ENCODE measurements around the gene HLF.

Gene HLF, protein sequence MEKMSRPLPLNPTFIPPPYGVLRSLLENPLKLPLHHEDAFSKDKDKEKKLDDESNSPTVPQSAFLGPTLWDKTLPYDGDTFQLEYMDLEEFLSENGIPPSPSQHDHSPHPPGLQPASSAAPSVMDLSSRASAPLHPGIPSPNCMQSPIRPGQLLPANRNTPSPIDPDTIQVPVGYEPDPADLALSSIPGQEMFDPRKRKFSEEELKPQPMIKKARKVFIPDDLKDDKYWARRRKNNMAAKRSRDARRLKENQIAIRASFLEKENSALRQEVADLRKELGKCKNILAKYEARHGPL

DNA sequence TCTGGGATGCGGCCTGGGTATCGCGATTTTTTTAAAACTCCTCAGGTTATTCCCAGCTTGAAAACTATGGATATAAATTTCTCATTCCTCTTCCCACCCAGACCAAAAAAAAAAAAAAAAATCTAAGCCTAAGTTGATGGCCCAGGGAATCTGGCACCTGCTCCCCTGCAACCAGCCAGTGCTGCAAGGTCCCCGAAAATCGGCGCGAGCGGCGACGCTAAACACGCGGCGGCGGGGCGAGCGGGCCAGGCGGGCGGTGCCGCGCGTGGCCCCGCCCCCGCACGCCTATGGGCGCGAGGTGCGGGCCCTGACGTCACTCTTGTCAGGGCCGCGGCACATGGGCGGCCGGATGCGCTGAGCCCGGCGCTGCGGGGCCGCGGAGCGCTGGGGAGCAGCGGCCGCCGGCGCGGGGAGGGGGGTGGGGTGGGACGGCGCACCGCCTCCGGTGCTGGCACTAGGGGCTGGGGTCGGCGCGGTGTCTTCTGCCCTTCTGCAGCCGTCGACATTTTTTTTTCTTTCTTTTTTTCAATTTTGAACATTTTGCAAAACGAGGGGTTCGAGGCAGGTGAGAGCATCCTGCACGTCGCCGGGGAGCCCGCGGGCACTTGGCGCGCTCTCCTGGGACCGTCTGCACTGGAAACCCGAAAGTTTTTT, at the start of gene HLF:
Gene HLF (plus strand): TSS at position 316 of the 654 bp plus-strand sequence. CDS start 525 bp downstream, outside the sequence.
- peak; percentile 80 for DNase-seq

DNA sequence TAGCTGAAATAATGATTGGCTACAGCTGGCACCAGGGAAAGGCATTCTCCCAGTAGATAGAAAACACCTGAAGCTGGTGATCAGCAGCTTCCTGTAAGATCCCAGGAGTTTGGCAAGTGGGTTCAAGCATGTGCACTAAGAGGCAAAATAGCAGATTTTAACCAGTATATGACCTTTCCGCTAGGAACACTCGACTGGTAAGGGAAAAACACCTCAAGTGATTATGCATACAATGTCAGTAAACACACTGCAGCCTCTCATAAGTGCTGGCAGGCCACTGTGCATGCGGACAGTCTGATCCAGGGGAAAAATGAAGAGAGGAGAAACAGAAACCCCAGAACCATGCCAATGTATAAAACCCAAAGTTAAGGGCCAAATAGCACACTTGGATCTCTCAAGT, 49.0 kb upstream of the HLF start:
- DNase-seq: no peak

DNA sequence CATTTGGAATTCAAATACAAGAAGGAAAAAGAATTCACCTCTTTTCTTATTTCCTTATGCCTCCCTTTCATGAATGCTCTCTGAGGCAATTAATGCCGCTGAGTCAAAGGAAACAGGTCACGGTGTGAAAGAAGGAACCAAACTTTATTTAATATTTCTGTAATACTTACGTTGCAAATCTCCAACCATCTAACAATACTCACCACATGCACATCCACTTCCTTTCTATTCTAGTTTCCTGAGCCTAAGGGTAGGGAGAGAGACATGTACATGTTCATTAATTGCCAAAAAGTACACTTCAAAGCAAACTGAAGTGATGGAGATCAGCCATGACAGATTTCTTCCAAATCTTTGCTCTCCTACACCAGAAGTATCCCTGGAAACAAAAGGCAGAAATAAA, 47.9 kb upstream of the HLF start:
- no peak for DNase-seq

DNA sequence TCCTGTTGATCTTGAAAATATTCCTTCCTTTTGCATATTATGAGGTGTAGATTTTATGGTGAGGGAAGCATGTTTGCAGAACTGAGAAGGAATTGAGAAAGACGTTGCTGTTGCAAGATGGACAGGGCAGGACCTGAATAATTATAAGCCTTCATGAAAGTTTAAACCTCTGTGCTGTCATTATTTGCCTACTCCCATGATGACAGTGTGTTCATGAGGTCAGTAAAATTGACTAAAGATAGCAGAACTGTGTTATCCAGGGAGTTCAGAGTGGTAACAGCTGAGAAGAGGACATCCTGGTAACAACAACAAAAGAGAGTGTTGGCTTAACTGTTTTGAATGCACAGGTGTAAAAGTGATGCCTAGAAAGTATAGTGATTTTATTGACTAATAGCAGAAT, 45.3 kb upstream of the HLF start:
- no peak for DNase-seq

DNA sequence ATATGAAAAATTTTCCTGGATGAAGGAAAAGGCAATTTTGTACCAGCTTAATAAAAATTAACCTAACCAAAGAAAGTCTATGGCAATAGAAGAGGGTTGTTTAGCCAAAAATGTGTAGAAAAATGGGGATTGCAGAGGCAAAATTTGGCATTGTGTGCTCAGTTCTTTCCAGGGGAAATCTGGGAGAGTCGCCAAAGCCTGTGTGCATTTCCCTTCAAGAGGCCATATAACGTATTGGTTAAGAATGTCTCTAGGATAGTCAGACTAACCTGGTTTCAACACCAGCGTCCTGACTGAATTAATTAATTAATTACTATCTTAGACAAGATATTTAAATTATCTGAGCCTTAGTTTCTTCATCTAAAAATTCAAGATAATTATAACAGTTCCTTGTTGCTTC, 44.8 kb upstream of the HLF start:
- DNase-seq: peak; percentile 8

DNA sequence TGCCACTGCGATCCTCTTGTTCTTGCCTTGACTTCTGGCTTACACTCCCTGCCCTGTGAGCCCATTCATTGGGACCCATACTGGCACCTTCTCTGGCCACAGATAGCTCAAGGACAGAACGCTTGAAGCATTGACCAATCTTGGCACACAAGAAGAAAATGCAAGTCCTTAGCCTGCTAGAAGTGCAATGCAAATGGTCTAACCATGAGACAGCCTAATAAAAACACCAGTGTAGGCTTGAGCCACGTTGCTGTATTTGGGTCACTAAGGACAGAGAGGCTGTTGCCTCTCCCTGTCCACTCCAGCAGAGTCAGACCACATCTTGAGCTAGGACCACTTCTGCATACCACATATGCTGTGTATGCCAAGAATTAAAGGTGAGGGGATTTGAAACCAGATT, 41.2 kb upstream of the HLF start:
- no peak for DNase-seq

DNA sequence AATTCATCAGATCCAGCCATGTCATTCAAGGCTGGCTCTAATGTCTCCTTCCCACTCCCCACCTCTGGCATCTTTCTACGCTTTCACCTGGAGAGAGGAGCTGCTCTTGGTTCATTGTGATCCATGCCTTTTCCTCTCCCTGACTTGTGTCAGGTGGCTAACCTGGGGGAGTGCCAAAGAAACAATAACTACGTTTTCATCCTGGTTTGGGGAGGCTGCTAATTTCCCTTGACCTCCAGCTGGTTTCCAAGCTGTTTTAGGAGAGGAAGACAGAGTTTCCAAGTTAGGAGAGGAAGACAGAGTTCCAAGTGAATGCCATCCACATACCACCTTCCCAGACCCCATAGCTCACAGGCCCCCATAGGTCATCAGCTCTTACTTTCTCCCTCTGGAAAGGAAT, 40.0 kb upstream of the HLF start:
- no peak for DNase-seq

DNA sequence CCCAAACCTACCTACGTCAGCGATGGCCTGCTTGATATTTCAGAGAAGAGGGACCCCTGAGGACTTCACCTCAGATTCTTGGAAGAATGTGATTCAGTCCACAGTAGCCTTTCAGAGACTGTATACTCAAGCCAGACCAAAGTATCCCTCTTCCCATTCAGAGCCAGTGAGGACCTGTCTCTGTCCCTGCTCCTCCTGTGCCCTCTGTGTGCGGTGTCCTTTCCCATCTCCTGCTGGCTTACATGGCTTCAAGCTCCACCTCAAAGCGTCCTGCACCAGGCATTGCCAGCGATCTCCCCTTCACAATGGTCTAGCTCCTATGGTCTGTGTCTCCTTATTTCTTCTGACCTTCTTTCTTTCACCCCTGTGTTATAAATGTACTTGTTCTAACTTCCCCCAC, 39.5 kb upstream of the HLF start:
- no peak for DNase-seq

DNA sequence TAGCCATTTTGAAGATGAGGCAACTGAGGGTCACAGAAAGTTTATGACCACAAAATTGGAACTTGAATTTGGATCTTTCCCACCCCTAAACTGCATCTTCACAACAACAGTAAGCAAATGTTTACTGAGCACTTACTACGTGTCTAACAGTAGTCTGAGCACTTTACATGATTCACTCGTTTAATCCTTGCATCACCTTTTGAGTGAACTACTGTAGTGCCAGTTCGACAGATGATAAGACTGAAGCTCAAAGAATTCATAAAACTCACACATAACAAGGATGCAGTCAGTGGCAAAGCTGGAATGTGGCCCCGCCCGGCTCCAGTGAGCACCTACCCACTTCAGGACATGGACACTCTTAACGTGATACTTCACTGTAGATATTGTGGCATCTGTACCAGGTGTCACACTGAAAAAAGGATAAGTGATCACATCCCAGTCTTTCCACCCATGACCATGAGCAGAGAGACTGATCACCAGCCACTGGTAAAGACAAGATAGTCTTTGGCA, 36.0 kb upstream of the HLF start:
- DNase-seq: no peak

DNA sequence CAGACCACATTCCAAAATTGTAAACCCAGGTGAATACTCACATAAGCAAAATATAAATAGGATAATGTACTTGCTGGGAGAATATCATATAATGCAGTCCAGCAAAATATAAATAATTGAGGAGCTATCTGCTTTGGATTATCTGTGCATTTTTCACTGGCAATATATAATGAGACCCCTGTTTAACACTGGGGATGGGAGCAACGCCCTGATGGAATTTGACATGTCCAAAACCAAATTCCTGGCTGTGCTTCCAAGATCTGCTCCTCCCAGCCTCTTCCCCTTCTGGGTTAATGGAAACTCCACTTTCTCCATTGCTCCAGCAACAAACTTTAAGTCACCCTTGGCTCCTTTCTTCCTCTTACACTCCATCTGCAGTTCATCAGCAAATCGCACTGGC, 35.5 kb upstream of the HLF start:
- DNase-seq: no peak

DNA sequence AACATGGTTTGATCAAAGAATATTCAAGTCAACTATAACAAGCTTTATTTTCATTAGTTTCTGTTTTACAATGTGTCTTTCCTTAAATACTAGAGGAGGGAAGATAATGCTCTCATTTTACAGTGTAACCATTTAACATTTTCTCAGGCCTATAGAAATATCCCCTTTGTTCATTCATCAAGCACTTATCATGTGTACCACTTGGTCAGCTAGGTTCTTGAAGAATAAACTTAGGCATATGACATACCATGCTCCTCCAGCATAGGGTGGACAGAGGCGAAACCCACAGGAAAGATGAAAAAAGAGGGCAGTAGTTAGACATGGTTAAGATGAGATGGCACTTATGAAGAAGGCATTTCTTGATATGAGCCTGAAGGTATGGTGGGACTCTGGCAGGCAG, 34.0 kb upstream of the HLF start:
- no peak for DNase-seq

DNA sequence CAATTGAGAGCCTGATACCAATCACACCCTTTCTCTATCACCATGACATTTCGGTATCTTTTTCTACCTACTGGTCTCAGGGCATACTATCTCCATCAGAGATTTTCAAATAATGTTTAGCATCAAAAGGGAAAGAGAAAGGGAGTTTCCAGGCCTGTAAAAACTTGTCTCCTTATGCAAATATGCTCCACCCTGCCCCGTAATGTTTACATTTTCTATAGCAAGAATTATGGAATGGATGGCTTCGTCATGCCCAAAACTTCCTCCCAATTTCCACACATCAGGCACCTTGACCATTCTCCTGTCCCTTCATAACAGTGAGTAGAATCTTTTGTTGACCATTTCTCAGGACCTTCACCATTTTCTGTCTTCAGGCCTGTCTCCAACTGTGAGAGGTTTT, 30.9 kb upstream of the HLF start:
- DNase-seq: no peak

DNA sequence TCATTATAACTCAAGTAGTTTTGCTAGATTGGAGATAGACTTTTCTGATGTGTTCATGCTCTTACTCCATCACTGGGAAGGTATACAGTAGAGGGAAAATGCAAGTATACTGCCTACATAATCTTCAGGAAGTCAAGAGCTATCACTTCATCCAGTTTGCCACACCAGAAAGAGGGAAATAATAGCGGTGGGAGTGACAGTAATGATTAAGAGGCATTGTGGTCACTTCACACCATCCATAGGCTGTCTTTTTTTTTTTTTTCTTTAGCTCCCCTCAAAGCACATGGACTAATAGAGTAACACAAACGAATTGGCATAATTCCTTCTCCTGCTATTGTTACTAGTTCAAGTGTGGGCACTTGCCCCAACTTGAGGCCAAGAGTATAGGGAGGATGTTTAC, 28.4 kb upstream of the HLF start:
- no peak for DNase-seq

DNA sequence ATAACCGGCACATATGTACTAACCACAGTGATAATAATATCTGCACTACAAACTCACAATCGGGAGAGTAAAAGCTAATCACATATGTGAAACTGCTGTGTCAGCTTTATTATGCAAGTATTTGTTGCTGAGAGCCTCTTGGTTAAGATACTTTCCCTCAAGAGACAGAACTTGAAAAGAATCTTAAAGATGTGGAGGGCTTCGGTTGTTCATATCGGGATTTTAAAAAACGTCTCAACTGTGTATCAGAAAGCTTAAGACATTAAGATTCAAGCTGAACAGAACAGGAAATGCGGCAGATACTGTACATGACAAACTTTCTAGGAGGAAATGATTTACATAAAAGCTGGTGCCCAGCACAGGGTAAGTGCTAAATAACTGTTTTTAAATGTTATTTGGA, 27.5 kb upstream of the HLF start:
- DNase-seq: peak; percentile 1

DNA sequence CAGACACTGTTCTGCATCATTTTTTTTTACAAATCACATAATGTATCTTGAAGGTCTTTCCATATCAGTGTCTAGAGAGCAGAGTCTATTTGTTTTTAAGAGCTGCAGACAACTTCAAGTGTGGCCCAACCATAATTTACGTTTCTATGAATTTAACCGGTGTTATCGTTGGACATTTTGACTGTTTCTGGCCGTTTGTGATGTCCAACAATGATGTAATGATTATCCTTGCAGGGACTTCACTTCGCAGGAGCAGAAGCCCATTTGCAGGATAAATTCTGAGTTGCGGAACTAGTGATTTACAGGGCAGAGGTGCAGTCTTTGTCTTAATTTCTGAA, 26.9 kb upstream of the HLF start:
- DNase-seq: no peak

DNA sequence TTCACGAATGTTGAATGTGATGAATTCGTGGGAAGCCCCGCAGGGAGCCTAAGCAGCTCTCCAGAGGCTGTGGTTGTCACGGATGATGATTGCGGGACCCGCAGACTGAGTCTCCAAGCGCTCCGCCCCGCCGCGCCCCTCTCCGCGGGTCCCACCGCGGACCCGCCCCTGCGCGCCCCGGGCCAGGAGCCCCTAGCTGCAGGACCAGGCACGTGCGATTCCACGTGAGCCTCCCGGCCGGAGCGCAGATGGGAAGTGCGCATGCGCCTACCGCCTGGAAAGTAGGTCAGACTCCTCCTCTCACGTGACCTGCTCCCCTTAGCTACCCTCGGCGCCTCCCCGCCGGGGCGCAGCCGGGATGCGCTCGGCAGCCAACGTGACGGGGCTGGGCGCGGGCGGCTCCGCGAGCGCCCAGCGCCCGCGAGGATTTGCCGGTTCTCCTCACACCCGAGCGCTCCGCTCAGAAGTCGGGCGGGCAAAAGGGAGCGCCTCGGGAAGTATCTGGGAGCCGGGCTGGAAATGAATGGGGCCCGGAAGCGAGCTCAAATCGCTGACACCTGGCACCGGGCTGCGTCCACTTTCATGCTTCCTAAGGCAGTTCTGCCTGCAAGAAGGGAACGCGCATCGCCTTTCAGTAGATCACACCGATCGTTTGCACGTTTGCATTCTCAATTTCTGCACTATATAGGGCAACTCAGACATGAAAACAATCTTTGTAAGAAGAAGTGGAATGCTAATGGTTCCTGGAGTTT, 26.4 kb upstream of the HLF start:
- DNase-seq: peak; percentile 93

DNA sequence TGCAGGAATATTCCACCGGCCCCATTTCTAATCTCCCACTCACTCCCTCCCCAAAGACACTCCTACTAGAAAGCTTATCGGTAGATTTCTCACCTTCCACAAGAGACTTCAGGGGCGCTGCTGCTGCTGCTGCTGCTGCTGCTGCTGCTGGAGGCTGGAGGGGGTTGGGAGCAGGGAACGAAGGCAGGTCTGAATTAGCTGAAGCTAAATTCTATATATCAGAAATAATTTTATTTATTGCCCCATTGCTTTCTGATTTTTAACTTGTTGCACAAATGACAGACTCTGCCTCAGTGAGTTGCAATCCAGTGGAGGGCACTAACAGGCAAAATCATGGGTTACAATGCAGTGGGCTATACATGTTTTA, 25.8 kb upstream of the HLF start:
- DNase-seq: peak; percentile 3

DNA sequence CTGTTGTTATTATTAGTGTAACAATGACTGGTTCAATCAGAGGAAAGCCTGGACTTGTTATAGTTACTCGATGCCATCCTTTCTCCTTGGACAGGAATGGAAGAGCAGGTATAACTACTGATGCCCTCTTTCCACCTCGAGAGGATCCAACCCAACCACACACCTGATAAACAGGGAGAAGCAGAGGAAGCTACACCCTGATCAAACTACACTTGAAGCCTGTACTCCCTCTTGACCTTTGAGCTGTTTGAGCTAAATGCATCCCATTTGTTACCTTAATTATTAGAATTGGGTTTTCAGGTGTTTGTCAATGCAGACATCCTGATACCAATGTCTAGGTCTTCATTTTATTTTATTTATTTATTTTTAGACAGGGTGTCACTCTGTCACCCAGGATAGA, 23.7 kb upstream of the HLF start:
- no peak for DNase-seq

DNA sequence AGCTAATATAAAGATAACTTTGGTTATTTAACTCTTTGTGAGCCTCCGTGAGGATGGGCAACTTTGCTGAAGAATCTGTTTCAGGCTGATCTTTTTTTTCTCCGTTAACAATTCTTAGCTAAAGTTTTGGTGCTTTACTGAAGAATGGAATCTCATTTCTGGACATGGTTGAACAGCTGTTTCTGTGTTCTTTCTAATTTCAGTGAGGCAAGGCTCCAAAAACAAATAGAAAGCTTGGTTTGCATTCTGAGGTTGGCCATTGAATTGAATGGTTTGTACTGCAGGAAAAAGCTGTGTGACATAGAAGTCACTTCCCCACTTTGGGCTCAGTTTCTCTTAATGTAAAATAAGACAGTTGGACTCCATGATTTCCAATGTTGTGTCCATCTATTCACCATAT, 22.3 kb upstream of the HLF start:
- DNase-seq: no peak

DNA sequence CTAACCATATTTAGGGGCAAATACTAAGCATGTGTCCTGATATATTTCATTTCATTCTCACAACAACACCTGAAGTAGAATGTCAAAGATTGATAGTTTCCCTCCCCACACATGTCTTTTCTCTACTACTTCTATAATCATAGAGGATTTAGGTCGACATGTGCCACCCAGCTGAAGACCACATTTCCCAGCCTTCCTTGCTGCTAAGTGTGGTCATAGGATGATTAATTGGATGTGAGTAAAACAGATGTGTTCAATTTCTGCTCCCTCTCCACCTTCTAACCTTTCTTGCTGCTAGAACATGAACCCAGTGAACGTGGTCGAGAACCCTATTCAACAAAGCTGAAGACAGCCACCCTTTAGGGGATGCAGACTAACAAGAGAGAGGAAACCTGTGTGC, 18.8 kb upstream of the HLF start:
- no peak for DNase-seq

DNA sequence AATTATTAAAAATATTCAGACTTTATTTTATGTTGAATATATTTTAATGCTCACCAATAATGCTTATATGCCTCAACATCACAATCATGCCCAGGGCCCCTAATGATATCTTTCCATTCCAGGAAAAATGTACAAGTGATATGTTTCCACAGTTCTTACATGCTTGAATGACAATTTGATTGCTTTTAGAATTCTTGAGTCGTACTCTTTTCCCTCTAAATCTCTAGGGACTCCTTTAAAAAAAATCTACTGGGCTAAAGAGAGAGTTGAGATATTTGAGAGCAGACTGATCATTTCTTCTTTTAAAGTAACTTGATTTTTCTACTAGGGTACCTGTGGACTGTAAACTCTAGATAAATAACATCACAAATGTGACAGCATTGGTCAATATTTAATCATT, 18.2 kb upstream of the HLF start:
- DNase-seq: no peak

DNA sequence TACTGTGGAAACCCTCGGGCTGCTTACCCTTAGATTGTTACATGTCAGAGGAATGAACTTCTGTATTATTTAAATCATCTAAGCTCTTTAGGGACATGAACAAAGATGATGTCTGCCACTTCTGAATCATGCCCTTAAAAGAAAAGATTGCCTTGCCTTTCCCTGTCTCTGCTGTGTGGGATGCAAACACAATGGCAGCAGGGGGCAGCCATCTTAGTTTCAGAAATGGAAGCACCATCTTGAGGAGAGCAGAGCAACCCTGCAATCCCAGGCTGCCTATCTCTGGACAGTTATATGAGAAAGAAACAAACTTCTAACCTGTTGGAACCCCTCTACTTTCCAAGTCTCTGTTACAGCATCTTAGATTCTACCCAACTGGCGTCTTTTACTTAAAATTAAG, 16.7 kb upstream of the HLF start:
- DNase-seq: no peak

DNA sequence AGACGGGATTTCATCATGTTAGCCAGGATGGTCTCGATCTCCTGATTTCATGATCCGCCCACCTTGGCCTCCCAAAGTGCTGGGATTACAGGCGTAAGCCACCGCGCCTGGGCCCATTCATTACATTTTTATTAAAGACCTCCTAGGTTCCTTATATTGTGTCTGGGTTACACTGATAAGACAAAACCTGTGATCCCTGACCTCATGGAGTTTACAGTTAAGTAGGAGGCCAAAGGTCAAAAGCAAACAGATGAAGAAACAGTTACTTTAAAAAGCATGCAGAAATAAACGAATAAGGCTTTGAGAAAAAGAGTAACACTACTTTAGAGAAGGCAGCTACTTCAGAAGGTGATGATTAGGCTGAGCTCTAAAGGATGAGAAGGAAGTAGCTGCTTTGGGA, 14.9 kb upstream of the HLF start:
- no peak for DNase-seq

DNA sequence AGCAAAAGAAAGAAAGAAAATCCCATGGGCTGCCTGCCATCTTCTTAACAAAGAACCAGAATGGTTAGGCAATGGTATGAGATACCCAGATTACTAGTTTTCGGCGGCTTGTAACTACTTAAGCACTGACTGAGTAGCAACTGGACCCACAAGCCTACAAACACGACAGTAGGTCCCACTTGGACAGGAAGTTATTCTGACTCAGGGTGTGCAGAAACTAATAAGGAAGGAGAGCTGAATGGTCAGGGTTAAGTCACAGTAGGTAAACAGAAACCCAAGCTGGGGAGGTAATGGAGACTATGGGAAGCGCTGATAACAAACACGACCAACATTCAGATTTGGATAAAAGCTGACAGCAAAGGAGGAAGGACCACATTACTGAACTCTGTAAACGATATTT, 10.4 kb upstream of the HLF start:
- no peak for DNase-seq

Measured in fibroblast of skin of right biceps (primary cell).